Vagina (tissue), 2 donors: ENCODE measurements around the gene PARP11. TPM values are rescaled to one million over a fixed set of nuclear protein-coding genes. Genes with fewer than 3 reads are reported as not detected.

Experiments
- DNase-seq, 2 donors: peaks; one replicate each; pipeline ENCODE4 v3.0.0-alpha.2; 2017; ENCODE audit errors: extremely low spot score in 2 of 2
- H3K27ac ChIP-seq: fragments of 200-600 bp; sonication (generic); one replicate; pipeline ENCODE4 v1.5.1; 2019
- H3K27me3 ChIP-seq: fragments of 200-600 bp; sonication (generic); one replicate; pipeline ENCODE4 v1.5.1; 2019
- H3K36me3 ChIP-seq, 2 donors: fragments of 200-600 bp; sonication (generic); one replicate each; pipeline ENCODE4 v1.5.1; 2017 to 2019
- H3K4me1 ChIP-seq: fragments of 200-600 bp; sonication (generic); one replicate; pipeline ENCODE4 v1.5.1; 2019
- H3K4me3 ChIP-seq, 2 donors: fragments of 200-600 bp; sonication (generic); 1 replicate in 1 of 2; 2 replicates in 1 of 2; pipeline ENCODE4 v1.5.1; 2016 to 2019
- H3K9me3 ChIP-seq: fragments of 200-600 bp; sonication (generic); one replicate; pipeline ENCODE4 v1.5.1; 2019
- CTCF ChIP-seq, 3 experiments: fragments of 450-650 bp in 2 of 3; fragments of 200-600 bp in 1 of 3; sonication (generic) in 1 of 3; IDR thresholded peaks; one replicate each; pipeline ENCODE4 v1.5.1; 2017 to 2019; ENCODE audit warnings: antibody characterized with exemption in 3 of 3, mild to moderate bottlenecking in 2 of 3, moderate library complexity in 2 of 3
- POLR2A ChIP-seq, 2 donors: fragments of 450-650 bp; IDR thresholded peaks; one replicate each; pipeline ENCODE4 v1.6.1; 2017; ENCODE audit warnings: antibody characterized with exemption in 2 of 2, mild to moderate bottlenecking in 2 of 2, moderate library complexity in 2 of 2
- POLR2AphosphoS5 ChIP-seq, 2 donors: sonication (generic); formaldehyde crosslinking; IDR thresholded peaks; one replicate each; pipeline ENCODE4 v1.9.0; 2017; ENCODE audit warnings: antibody characterized with exemption in 2 of 2, mild to moderate bottlenecking in 2 of 2, low read depth in 1 of 2; ENCODE audit not compliant: insufficient read depth in 1 of 2
- intact Hi-C: fragments of 100-400 bp; cut with DNase I; formaldehyde crosslinking; loops from one replicate; pipeline ENCODE4 v1.15.1; 2023
- total RNA-seq: library from RNA; depleted of rRNA; stranded (reverse); fragments of >200 nt; gene quantifications from one replicate; pipeline ENCODE4 v1.2.3, GENCODE V29; 2016

Gene PARP11
- total RNA-seq, 1 donor from 2014 or later, result 2.7 TPM

DNA sequence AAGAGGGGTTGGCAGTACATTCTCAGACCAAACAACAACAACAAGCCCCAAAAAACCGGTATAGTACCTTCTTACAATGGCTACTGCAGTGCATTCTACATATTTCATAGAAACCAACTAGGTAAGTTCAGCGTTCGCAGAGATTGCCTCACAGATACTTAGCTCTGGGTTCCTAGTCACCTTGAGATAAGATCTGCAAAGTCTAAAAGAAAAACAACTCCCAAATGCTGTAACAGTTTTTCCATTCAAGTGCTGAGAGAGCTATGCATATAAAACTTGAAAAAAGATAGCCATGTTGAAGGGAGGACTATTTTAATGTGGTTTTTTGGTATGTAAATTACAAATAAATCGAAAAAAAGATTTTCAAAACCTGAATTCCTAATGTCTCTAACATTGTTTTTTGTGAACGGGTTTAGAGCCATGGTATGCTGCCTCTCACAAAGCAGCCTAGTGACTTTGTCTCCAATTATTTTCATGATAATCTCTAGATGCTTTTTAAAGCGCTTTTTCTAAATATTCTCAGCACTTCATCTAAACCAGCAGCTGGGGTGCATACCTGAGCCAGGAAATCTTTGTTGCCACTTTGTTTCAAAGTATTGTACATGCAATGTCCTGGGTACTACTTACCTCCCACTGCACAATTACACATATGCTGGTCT lies 63.7 kb downstream of the PARP11 start:
- Histone ChIP-seq H3K36me3 (no peaks in the 10 kb centered on the region), H3K27me3 (no peaks in the 10 kb centered on the region), H3K27ac (no peak overlapping the region), H3K9me3 (no peaks in the 10 kb centered on the region), H3K4me1 (no peaks in the 10 kb centered on the region), H3K4me3 (no peak overlapping the region)
- DNase-seq, result no peak
- intact Hi-C loops, result loop anchor here (10.0 kb wide), 1 partner anchor 505 kb away; no protein-coding TSS in a partner anchor
- TF ChIP-seq CTCF (IDR thresholded peaks at IDR 0.05) (no peak), POLR2AphosphoS5 (IDR thresholded peaks at IDR 0.05; ENCODE audit: insufficient read depth in 1 of 2, low read depth in 1 of 2) (no peak), POLR2A (IDR thresholded peaks at IDR 0.05) (no peak)

- no peaks in the 10 kb centered on the region for H3K36me3 ChIP-seq
- H3K9me3 ChIP-seq, result no peaks in the 10 kb centered on the region
- H3K27me3 ChIP-seq, result no peaks in the 10 kb centered on the region
- H3K4me1 ChIP-seq, result no peaks in the 10 kb centered on the region
- no peak for DNase-seq
- no peak overlapping the region for H3K27ac ChIP-seq
- H3K4me3 ChIP-seq, result no peak overlapping the region
- intact Hi-C loops, result loop anchor here (10.0 kb wide), 1 partner anchor 500 kb away; no protein-coding TSS in a partner anchor
- no peak for TF ChIP-seq CTCF (IDR thresholded peaks at IDR 0.05)
- no peak for TF ChIP-seq POLR2A (IDR thresholded peaks at IDR 0.05)
- no peak for TF ChIP-seq POLR2AphosphoS5 (IDR thresholded peaks at IDR 0.05; ENCODE audit: insufficient read depth in 1 of 2, low read depth in 1 of 2)
Measured at GRCh38 chr12:3805077-3805476, 68.1 kb downstream of the PARP11 start.

DNA sequence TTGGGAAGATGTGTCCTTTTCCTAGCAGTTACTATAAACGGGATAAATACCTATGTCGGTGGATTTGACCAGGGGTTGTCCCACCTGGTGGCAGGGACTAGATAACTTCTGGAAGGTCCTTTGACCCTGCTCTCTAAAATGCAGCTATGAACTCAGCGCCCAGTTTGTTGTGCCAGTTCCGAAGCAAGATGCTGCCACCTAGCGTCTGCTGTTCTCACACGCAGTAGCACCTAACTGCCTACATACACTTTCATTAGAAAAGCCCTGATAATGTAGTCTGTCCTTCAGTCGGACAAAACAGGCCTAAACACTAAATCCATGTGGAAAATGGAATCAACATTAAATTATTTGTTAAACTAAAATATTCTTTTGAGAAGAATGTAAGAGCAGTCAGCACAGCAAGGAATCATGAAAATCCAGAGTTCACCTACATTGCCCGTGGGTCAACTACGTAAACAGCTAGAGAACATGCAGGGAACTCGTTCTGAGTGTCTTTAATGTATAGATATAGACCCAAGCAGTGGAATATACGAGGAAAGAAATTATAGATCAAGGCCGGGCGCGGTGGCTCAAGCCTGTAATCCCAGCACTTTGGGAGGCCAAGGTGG lies 69.2 kb downstream of the PARP11 start:
- DNase-seq, result no peak
- intact Hi-C loops, result loop anchor here (10.0 kb wide), 1 partner anchor 499 kb away; no protein-coding TSS in a partner anchor

GRCh38 chr12:3802721-3803120 lies 70.5 kb downstream of the PARP11 start:
- Histone ChIP-seq H3K4me3 (no peak overlapping the region), H3K9me3 (no peaks in the 10 kb centered on the region), H3K36me3 (no peaks in the 10 kb centered on the region), H3K4me1 (no peaks in the 10 kb centered on the region), H3K27ac (no peak overlapping the region), H3K27me3 (no peaks in the 10 kb centered on the region)
- TF ChIP-seq POLR2A (IDR thresholded peaks at IDR 0.05) (no peak), POLR2AphosphoS5 (IDR thresholded peaks at IDR 0.05; ENCODE audit: insufficient read depth in 1 of 2, low read depth in 1 of 2) (no peak), CTCF (IDR thresholded peaks at IDR 0.05) (no peak)
- intact Hi-C loops, result loop anchor here (10.0 kb wide), 1 partner anchor 498 kb away; no protein-coding TSS in a partner anchor
- DNase-seq, result no peak

More for the DNA sequence above, 69.2 kb downstream of the PARP11 start:
- Histone ChIP-seq H3K4me3 (no peak overlapping the region), H3K27ac (no peak overlapping the region), H3K4me1 (no peaks in the 10 kb centered on the region), H3K27me3 (no peaks in the 10 kb centered on the region), H3K9me3 (no peaks in the 10 kb centered on the region), H3K36me3 (no peaks in the 10 kb centered on the region)
- TF ChIP-seq POLR2AphosphoS5 (IDR thresholded peaks at IDR 0.05; ENCODE audit: insufficient read depth in 1 of 2, low read depth in 1 of 2) (no peak), CTCF (IDR thresholded peaks at IDR 0.05) (peak; percentile 62 to 88 (median 74)), POLR2A (IDR thresholded peaks at IDR 0.05) (no peak)

DNA sequence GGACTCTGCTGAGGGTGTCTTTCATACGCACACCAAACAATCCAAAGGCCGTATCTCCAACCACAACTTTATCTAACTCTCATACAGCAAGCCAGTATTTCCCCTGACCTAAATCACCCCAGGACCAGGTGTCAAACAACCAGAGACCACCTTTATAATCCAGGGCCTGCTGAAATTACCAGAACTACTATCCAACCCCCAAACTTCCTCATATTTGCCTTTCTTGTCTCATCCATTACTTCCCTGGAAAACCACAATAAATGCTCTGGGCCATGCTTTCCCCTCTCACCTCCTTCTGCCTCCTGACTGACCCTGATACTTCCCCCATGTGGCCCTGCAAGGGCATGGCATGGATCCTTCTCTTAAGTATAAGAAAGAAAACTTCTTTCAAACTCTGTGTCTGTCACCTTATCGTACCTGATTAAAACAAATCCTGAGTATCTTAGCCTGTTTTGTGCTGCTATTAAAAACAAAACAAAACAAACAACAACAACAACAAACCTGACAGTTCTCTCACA lies 75.6 kb downstream of the PARP11 start:
- TF ChIP-seq POLR2AphosphoS5 (IDR thresholded peaks at IDR 0.05; ENCODE audit: insufficient read depth in 1 of 2, low read depth in 1 of 2) (no peak), CTCF (IDR thresholded peaks at IDR 0.05) (no peak), POLR2A (IDR thresholded peaks at IDR 0.05) (no peak)
- Histone ChIP-seq H3K4me1 (no peaks in the 10 kb centered on the region), H3K36me3 (no peaks in the 10 kb centered on the region), H3K4me3 (no peak overlapping the region), H3K27ac (no peak overlapping the region), H3K27me3 (no peaks in the 10 kb centered on the region), H3K9me3 (no peaks in the 10 kb centered on the region)
- intact Hi-C loops, result no loop called here
- no peak for DNase-seq
